CD14-positive monocyte (primary cell): Measurements from ENCODE around the gene TSNAX. TPM values are rescaled to one million over a fixed set of nuclear protein-coding genes. Genes with fewer than 3 reads are reported as not detected.
"Not testable (repeated sequence)": the region's sequence is repeated elsewhere in the genome, so short reads cannot be mapped to it uniquely, and the experiment has no call there.

ENCODE experiments used
- DNase-seq, 3 donors: peaks; one replicate each; pipeline ENCODE4 v3.0.0-alpha.2; 2011 to 2022
- H2AFZ ChIP-seq: 2 replicates; pipeline ENCODE4 v1.6.0; 2012; ENCODE audit warnings: mild to moderate bottlenecking, low read depth, low read length, inconsistent platforms; ENCODE audit not compliant: insufficient read depth, poor library complexity, severe bottlenecking
- H3K27ac ChIP-seq, 2 donors: 1 replicate in 1 of 2; 2 replicates in 1 of 2; pipeline ENCODE4 v1.5.1; 2012 to 2013; ENCODE audit warnings: low read length in 2 of 2, control low read depth in 1 of 2, inconsistent platforms in 1 of 2, low read depth in 1 of 2, mild to moderate bottlenecking in 1 of 2
- H3K27me3 ChIP-seq, 2 donors: one replicate each; pipeline versions ENCODE4 v1.6.0 to v1.6.1; 2011 to 2013; ENCODE audit warnings: low read length in 2 of 2; ENCODE audit not compliant: control insufficient read depth in 2 of 2, insufficient read depth in 2 of 2
- H3K36me3 ChIP-seq, 2 donors: replicated peaks in 1 of 2; 1 replicate in 1 of 2; 2 replicates in 1 of 2; pipeline versions ENCODE4 v1.5.1 to v1.6.1; 2012 to 2013; ENCODE audit warnings: low read length in 2 of 2, control low read depth in 1 of 2, inconsistent platforms in 1 of 2, mild to moderate bottlenecking in 1 of 2; ENCODE audit not compliant: insufficient read depth in 2 of 2, control insufficient read depth in 1 of 2
- H3K4me1 ChIP-seq, 2 donors: 1 replicate in 1 of 2; 2 replicates in 1 of 2; pipeline versions ENCODE4 v1.5.1 to v1.6.1; 2012 to 2013; ENCODE audit warnings: low read length in 2 of 2, control low read depth in 1 of 2, inconsistent platforms in 1 of 2, mild to moderate bottlenecking in 1 of 2, moderate library complexity in 1 of 2; ENCODE audit not compliant: insufficient read depth in 2 of 2, control insufficient read depth in 1 of 2
- H3K4me2 ChIP-seq: replicated peaks from 2 replicates; pipeline ENCODE3; 2012; ENCODE audit warnings: low read length, moderate library complexity, mild to moderate bottlenecking; ENCODE audit not compliant: poor library complexity, severe bottlenecking; ENCODE audit errors: extremely low read depth
- H3K4me3 ChIP-seq, 3 experiments: fragments of 200-600 bp in 1 of 3; sonication (generic) in 1 of 3; replicated peaks in 1 of 3; 1 replicate in 2 of 3; 2 replicates in 1 of 3; pipeline ENCODE4 v1.5.1; 2011 to 2013; ENCODE audit warnings: low read length in 3 of 3, mild to moderate bottlenecking in 3 of 3, control low read depth in 2 of 3, low read depth in 2 of 3, inconsistent platforms in 1 of 3, moderate library complexity in 1 of 3
- H3K79me2 ChIP-seq: 2 replicates; pipeline ENCODE4 v1.6.0; 2012; ENCODE audit warnings: mild to moderate bottlenecking, control low read depth, inconsistent platforms, low read length, moderate library complexity; ENCODE audit not compliant: insufficient read depth
- H3K9ac ChIP-seq: 2 replicates; pipeline ENCODE4 v1.6.0; 2017; ENCODE audit warnings: low read length, mild to moderate bottlenecking; ENCODE audit not compliant: insufficient read depth, poor library complexity, severe bottlenecking
- H3K9me3 ChIP-seq, 2 donors: replicated peaks in 1 of 2; 1 replicate in 1 of 2; 2 replicates in 1 of 2; pipeline versions ENCODE4 v1.5.1 to v1.6.1; 2012 to 2013; ENCODE audit warnings: low read length in 2 of 2, control low read depth in 1 of 2; ENCODE audit not compliant: control insufficient read depth in 1 of 2, insufficient read depth in 1 of 2
- H4K20me1 ChIP-seq: 2 replicates; pipeline ENCODE4 v1.6.0; 2012; ENCODE audit warnings: mild to moderate bottlenecking, low read length, control low read depth, moderate library complexity; ENCODE audit not compliant: insufficient read depth
- H3K27ac Mint-ChIP-seq, 7 donors: one replicate each; pipeline ENCODE4 v1.8.0; 2020; ENCODE audit warnings: mild to moderate bottlenecking in 7 of 7, mixed read lengths in 7 of 7, moderate library complexity in 6 of 7, inconsistent platforms in 2 of 7
- H3K27me3 Mint-ChIP-seq, 3 donors: one replicate each; pipeline ENCODE4 v1.8.0; 2021 to 2022; ENCODE audit warnings: low read depth in 3 of 3, mild to moderate bottlenecking in 3 of 3, mixed read lengths in 3 of 3, moderate library complexity in 3 of 3, inconsistent platforms in 1 of 3
- H3K36me3 Mint-ChIP-seq, 2 donors: one replicate each; pipeline ENCODE4 v1.8.0; 2020; ENCODE audit warnings: mixed read lengths in 2 of 2, inconsistent platforms in 1 of 2, mild to moderate bottlenecking in 1 of 2
- H3K4me1 Mint-ChIP-seq: one replicate; pipeline ENCODE4 v1.8.0; 2020; ENCODE audit warnings: mild to moderate bottlenecking, mixed read lengths
- H3K4me3 Mint-ChIP-seq, 2 donors: one replicate each; pipeline ENCODE4 v1.8.0; 2020; ENCODE audit warnings: mild to moderate bottlenecking in 2 of 2, mixed read lengths in 2 of 2, moderate library complexity in 1 of 2
- H3K9me3 Mint-ChIP-seq, 7 donors: one replicate each; pipeline ENCODE4 v1.8.0; 2020 to 2022; ENCODE audit warnings: mixed read lengths in 7 of 7, mild to moderate bottlenecking in 6 of 7, moderate library complexity in 6 of 7, inconsistent platforms in 2 of 7
- CTCF ChIP-seq: fragments of 200-600 bp; IDR thresholded peaks from one replicate; pipeline ENCODE4 v1.8.0; 2022; ENCODE audit warnings: antibody characterized with exemption, mild to moderate bottlenecking
- WGBS: methylation state at CpG from one replicate; pipeline ENCODE4 v1.1.5; 2013; ENCODE audit warnings: missing lambda C conversion rate; ENCODE audit not compliant: insufficient coverage; 5-methylcytosine and 5-hydroxymethylcytosine counted together
- intact Hi-C, 2 donors: fragments of 100-400 bp; cut with micrococcal nuclease; formaldehyde crosslinking; loops; one replicate each; pipeline versions ENCODE4 v1.15.0 to v1.15.1; 2023
- polyA plus RNA-seq, 3 donors: library from polyadenylated mRNA; depleted of rRNA in 1 of 3; unstranded in 2 of 3; stranded (reverse) in 1 of 3; fragments of 300-500 nt in 2 of 3; fragments of >200 nt in 1 of 3; fragmentation: Illumina TruSeq in 2 of 3; gene quantifications; 1 replicate in 2 of 3; 2 replicates in 1 of 3; pipeline ENCODE4 v1.2.3, GENCODE V29; 2012 to 2021

The TSNAX gene
- polyA plus RNA-seq, 3 donors: 15.6 to 86.9 (median 82.0) TPM

GRCh38 chr1:231592809-231593208, 64.3 kb downstream of the TSNAX start:
- Mint-ChIP-seq H3K4me3 (no peak overlapping the region), H3K27me3 (peaks cover 2% of the 10 kb centered on the region in 3 donors), H3K27ac (no peak overlapping the region), H3K36me3 (no peaks in the 10 kb centered on the region), H3K4me1 (peaks cover 19% of the 10 kb centered on the region), H3K9me3 (no peaks in the 10 kb centered on the region)
- no peaks in the 10 kb centered on the region for H3K9me3 ChIP-seq
- no peak overlapping the region for H3K9ac ChIP-seq
- no CpG with 5 or more reads among the region's 1 CpG for WGBS
- intact Hi-C loops: loop anchor here (5.0 kb wide), 1 partner anchor 236 kb away; no protein-coding TSS in a partner anchor
- no peaks in the 10 kb centered on the region for H4K20me1 ChIP-seq
- H3K4me1 ChIP-seq: peaks cover 16 to 19% of the 10 kb centered on the region in 2 donors
- no peak overlapping the region for H3K27ac ChIP-seq
- TF ChIP-seq CTCF: no peak
- H3K4me2 ChIP-seq: no peak overlapping the region
- no peaks in the 10 kb centered on the region for H3K27me3 ChIP-seq
- no peaks in the 10 kb centered on the region for H3K36me3 ChIP-seq
- no peak overlapping the region for H2AFZ ChIP-seq
- DNase-seq: no peak
- no peak overlapping the region for H3K4me3 ChIP-seq
- H3K79me2 ChIP-seq: no peaks in the 10 kb centered on the region

GRCh38 chr1:231593264-231593663, 64.8 kb downstream of the TSNAX start:
- H3K4me3 Mint-ChIP-seq, H3K4me2 ChIP-seq, DNase-seq, H3K9me3 ChIP-seq, H3K27ac Mint-ChIP-seq, H3K9me3 Mint-ChIP-seq, H3K36me3 ChIP-seq, H3K27me3 Mint-ChIP-seq, H3K4me3 ChIP-seq, H3K36me3 Mint-ChIP-seq, H3K79me2 ChIP-seq, H3K9ac ChIP-seq, H3K27ac ChIP-seq, H2AFZ ChIP-seq, H4K20me1 ChIP-seq, H3K27me3 ChIP-seq: not testable (repeated sequence)
- peaks cover 16 to 19% of the 10 kb centered on the region in 2 donors for H3K4me1 ChIP-seq
- intact Hi-C loops: loop anchor here (5.0 kb wide), 1 partner anchor 236 kb away; no protein-coding TSS in a partner anchor
- WGBS: no CpG with 5 or more reads among the region's 1 CpG
- H3K4me1 Mint-ChIP-seq: peaks cover 19% of the 10 kb centered on the region
